DMS53 (cell line): ENCODE data around the gene SUGCT.
A peak's percentile ranks its signal among the peaks of the same experiment; 100 is the strongest.
"Not testable (repeated sequence)": the region's sequence is repeated elsewhere in the genome, so short reads cannot be mapped to it uniquely, and the experiment has no call there.

Experiments used
- DNase-seq: peaks from one replicate; lab custom pipeline; 2025; lab: John Stamatoyannopoulos, UW

Gene SUGCT

DNA sequence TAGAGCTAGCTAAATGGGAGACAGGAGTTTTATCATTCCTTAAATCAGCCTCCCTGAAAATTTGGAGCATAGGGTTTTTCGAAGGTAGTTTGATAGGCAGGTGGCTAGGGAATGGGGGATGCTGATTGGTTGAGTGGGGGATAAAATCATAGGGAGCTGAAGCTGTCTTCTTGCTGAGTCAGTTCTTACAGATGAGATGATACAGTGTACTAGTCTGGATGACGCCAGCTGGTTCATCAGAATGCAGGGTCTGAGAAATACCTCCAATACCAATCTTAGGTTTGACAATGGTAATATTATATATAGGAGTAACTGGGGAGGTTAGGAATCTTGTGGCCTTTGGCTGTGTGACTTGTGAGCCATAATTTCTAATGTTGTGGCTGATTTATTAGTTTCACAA lies 271.2 kb downstream of the SUGCT start:
- no peak for DNase-seq

DNA sequence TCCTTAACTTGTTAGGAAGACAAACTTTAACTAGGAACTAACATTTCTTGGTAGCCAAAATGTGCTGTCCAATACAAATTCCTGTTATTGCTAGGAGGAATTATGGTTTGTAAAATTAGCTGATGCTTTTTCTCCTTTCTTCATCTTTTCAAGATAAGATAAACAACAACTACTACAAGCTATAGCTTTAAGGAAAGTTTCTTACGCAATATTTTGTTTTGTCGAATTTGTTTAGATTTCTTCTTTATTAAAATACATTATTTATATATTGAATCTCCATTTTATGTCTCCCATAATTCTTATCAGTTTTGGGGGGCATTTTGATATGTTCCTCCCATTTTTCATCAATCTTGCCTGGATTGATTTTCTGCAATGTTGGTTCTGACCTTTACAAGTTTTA lies 277.5 kb downstream of the SUGCT start:
- DNase-seq: no peak

DNA sequence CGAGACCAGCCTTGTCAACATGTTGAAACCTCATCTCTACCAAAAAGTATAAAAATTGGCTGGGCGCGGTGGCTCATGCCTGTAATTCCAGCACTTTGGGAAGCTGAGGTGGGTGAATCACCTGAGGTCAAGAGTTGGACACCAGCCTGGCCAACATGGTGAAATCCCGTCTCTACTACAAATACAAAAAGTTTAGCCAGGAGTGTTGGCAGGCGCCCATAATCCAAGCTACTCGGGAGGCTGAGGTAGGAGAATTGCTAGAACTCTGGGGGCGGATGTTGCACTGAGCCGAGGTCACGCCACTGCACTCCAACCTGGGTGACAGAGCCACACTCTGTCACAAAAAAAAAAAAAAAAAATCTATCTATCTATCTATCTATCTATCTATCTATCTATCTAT lies 279.9 kb downstream of the SUGCT start:
- not testable (repeated sequence) for DNase-seq

DNA sequence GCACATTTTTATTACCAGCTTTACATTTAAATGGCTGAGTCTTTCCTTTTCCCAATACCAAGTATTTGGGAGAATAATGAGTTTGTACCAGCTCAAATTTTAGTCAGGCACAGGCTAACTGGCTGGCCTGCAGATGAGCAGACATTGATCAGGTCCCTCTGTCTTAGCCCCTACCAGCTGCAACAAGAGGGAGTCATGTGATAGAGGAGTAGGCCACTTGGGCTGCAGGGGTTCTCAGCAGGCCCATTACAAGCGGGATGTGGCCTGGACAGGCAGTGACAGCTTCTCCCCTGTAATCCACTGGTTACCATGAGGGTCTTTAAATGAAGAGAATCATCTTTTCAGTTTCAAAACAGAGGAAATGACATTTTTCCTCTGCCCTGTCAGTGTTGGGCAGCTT lies 283.6 kb downstream of the SUGCT start:
- no peak for DNase-seq

DNA sequence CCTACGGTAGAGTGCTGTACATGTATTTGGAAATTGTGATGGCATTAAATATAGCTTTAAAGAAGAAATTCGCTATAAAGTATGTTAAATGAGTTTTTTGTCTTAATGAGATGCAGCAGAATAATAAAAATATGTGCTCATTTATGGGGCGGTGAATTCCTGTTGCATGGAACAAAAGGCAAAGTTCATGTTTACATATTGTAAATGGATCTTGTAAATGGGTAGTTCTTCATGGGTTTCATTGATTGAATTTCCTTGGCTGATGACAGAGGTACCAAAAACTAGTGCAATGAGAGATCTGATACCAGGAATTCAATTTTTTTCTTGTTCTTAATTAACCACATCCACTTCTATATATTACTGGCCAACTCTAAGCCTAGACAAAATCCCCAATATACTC lies 284.2 kb downstream of the SUGCT start:
- DNase-seq: no peak

DNA sequence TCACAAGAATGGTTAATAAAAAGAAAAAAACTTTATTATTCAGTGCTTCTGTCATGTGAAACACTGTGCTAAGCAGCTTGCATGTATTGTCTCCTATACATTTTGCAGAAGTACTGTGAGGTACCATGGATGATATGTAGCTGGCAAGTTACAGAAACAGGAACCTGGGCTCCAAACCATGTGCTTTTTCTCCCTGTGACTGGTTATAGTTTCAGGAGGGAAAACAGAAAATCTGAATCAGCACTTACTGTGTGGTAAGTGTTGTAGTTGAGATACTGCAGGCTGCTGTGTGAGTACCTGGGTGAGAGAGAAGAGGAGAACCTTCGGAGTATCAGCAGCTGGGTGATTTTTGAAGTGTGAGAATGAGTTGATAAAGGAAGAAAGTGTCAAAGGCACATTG lies 285.0 kb downstream of the SUGCT start:
- DNase-seq: no peak

DNA sequence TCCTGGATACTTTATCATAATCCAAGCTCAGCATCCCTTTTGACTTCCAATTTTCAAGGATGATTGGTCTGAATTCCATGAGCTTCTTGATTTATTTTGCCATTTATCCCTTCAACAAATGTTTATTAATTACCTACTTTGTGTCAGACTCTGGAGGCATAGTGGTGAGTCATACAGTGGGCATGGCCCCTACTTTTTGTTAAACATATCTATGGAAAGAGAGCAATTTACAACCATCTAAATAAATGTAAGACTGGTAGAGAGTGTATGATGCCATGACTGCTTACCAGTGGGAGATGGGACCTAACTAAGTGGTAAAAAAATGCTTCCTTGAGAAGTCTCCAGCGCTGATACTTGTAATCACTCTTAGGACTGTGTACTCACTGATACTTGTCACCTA lies 286.6 kb downstream of the SUGCT start:
- no peak for DNase-seq

DNA sequence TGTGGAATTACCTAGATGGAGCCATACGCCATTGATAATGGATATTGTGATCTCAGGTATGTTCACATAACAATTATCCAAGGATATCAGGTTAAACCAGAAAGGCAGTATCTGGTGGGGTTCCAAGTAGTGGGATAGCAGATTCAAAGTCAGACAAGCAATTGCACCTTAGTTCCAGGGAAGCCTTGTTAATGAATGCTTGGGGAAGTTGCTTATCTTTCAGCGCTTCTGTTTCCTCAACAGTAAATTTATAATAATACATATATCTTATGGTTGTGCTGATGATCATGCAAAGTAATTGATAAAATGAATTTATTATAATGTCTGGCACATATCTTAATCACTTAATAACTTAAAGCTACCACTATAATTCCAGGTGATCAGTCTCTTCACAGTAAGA lies 290.9 kb downstream of the SUGCT start:
- no peak for DNase-seq

DNA sequence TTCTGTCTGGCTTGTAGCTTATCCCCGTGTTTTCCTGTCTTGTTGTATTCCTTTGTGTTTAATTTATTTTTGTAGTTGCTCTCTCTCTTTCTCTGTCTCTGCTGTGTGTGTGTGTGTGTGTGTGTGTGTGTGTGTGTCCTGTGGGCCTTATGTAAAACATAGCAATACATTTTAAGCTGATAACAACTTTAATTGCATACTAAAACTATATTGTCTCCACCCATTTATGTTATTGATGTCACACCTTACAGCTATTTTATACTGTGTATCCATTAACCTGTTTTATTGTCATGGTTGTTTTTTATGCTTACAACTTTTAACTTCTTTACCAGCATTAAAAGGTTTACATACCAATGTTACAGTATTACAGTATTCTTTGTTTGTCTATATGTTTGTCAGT lies 293.6 kb downstream of the SUGCT start:
- no peak for DNase-seq

DNA sequence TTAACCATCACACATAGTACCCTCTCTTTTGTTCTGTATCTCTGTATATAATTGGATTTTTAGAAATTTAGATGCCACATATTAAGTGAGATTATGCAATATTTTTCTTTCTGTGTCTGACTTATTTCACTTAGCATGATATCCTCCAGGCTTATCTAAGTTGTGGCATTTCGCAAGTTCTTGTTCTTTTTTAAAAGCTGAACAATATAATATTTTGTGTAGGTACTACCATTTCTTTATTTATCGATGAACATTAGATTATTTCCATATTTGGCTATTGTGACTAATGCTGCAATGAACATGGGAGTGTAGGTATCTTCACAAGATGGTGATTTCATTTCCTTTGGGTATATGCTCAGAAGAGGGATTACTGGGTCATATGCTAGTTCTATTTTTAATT lies 295.0 kb downstream of the SUGCT start:
- DNase-seq: no peak

DNA sequence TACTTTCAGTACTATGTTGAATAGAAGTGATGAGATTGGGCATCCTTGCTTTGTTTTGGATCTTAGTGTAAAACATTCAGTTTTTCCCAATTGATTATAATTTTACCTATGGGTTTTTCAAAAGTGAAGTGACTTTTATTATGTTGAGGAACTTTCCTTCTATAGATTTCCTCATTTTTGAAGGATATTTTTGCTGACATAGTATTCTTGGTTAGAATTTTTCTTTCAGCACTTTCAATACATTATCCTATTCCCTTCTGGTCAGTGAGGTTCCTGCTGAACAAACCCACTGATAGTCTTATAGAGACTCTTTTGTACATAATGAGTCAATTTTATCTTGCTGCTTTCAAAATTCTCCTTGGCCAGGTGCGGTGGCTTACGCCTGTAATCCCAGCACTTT lies 297.2 kb downstream of the SUGCT start:
- no peak for DNase-seq

DNA sequence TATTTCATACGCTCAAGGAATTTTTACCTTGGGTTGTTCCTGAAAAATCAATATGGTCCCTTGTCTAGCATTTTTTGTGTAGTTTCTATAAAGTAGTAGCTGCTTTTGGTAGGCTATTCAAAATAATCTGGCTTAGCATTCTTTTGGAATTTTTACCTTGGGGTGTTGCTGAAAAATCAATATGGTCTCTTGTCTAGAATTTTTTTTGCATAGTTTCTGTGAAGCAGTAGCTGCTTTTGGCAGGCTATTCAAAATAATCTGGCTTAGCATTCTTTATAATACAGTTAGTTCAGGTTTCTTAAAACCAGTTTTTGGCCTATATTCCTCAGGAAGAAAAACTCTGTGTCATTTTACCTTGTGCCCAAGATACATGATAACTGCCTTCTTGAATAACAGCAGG lies 301.9 kb downstream of the SUGCT start:
- DNase-seq: no peak

DNA sequence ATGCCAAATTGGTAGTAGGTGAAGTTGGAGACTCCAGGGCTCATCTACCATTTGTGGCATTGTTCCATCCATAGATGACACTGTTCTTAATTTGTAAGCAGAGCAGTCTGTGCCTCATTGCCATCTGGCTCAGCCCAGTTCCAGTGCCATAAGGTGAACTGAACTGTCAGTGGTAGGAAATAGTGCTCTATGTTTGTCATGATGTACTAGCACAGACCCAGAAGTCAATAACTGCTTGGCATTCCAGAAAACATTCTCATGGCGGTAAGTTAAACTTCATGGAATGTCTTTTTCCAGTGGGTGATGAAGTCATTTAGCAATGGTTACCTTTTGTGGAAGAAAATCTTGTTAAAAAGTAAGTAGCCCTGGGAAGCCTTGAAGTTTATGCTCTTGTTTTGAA lies 302.7 kb downstream of the SUGCT start:
- DNase-seq: no peak

DNA sequence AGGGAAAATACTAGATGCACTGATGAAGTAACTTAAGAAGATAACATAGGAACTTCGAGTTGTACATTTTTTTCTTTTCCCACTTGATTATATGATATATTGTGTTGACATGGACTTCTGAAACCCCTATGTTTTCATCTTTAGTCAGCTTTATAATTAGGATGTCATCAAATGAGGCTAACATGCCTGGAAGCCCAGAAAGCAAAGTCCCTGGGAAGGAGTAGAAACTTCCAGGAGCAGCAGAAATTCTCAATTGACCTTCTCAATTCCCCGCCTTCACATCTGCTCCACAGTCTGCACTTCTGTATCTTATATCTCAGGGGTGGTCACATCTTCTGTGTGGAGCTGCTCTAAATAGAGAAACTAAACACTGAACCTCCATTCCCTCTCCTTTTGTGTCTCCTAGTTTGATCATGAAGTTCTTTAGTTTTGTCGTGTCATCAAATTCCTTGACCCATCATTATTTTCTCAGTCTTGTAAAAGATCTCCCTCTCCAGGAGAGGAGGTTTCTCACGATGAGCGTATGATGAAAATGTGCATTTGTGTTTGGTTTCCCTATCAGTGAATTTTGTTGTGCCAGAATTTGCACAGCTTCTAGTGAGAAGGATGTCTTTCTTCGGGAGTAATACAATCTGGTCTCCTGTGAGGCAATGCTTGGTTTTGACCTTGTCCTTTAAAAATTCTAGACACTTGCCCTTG lies 303.3 kb downstream of the SUGCT start:
- DNase-seq: no peak

DNA sequence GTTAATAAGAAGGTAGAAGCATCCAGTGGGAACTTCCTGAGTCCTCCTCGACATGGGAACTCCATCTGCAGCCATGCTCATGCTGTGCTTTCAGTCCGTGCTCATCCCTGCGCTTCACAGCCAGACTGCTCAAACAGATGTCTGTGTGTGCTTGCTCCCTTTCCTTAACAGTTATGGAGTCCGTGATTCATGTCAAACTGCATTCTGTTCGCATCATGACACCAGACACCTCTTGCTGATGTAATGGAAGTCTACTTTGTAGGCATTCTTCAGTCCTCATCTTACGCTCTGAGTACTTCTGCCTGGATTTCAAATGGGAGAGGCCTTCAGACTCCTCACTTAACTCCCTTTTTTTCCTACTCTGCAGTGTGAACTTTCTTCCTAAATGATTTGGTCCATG lies 304.9 kb downstream of the SUGCT start:
- DNase-seq: no peak

DNA sequence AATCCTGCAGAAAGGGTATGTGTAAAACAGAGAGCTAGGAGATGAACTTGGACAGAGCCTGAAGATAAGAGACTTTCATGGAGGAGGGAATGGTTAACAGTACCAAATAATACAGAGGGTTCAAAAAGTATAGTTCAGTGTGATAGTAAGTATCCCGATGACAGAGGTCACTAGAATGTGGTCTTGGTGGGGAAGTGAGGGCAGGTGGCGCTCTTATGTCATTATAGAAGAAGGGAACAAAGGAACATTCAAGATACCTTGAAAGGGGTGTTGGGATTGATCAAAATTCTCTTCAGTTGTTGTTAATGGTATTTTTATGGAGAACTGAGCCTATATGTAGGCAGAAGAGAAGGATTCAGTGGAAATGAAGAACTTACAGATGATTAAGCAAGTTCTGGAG lies 312.5 kb downstream of the SUGCT start:
- DNase-seq: peak; percentile 22

DNA sequence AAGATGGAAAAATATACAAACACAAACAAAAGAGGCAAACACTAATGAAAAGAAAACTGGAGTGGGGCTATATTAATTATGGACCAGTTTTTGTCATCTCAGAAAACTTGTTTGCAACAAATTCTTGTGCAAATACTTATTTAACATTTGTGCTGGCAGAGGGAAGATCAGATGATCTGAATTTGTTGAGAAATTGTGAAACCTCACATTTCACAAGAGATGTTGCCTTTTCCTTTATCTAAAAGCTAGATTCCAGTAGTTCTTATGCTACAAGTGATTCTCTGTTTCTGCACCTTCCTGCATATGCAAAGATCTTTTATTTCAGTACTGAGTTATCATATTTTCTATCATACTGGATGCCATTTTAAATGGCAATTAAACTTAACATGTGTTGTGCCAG lies 320.7 kb downstream of the SUGCT start:
- DNase-seq: no peak

DNA sequence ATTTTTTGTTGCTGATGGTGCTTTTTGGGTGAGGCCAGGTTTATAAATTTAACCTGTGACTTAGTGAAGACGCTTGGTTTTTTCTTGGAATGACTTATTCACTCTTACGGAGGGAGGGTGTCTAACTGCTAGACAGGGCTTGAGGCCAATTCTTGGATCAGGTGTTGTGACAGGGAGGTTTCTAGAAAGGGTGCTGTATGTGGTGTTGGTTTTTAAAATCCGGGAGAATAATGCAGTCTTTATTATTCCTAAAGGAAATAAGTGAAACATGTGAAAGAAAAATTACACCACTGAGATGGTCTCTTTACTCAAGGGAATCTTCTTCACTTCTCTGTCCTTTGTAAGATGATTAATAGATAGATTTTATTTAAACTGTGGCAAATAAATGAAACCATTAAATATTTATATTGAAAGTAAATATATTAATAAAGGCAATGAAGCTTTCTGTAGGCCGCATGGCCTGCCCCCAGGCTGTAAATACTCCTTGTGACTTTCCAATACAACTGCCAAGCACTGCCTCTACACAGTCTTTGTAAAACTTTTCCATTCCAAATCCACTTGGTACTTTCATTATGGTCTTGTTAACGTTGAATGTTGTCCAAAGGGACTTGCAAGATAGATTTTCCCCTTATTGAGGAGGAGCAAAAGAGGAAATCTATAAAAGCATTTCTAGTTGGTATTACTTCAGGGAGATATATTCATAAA lies 323.1 kb downstream of the SUGCT start:
- no peak for DNase-seq

DNA sequence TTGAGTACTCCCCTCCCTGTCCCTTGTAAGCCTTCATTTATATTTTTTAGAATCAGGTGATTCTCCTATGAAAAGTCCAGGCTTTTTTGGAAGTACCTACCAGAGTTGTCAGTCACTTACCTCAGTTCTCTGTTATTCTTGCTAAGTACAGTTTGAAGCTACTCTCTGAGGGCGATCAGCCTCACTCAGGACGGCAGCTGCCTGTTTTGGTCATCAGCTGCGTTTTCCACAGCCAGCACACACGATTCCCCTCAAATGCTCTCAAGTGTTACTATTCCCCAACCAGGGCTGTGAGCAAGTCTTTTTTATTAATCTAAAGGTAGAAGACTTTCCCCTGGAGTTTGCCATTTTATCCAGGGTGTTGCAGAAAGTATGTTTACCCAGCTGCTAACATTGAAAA lies 328.6 kb downstream of the SUGCT start:
- DNase-seq: no peak

DNA sequence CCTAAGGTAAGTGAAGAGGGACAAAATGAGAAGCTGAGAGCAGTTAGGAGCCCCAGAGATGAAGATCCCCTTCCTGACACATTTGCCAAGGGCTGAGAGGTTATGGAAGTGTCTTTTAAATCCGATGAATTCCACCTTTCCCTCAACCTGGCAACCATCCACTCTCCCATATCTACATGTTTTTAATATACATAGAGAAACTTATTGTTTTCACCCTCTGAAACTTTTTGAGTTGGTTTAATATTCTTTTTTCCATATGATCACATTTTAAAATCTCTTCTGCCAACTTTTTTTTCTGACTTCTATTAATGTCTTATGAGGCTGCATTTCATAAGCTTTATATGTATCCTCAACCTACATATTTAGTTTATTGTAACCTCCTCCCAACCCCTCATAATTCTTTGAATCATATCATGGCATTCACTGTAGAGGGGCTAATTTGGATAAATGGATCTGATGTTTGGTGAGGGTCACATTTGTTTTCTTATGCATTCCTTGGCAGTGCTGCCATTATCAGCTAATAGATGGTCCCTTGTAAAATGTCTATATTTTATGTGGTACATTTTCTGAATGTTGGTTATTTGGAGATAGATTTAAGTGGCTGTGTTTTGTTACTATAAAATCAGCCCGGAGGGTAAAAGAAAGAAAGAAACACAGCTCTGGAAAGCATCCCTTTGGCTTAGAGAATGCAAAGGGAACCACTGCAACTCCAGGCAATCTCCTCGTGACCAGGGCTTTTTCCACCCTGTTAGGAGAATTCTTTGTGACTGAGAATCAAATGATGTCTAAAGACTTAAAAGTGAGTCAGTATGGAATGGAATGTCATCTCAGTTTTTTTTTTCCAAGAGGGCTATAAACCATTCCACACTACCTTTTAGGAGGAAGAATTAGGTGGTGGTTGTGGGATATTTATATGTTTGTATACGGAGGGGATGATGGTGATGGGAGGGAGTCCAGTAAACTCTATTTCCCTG lies 334.4 kb downstream of the SUGCT start:
- no peak for DNase-seq

DNA sequence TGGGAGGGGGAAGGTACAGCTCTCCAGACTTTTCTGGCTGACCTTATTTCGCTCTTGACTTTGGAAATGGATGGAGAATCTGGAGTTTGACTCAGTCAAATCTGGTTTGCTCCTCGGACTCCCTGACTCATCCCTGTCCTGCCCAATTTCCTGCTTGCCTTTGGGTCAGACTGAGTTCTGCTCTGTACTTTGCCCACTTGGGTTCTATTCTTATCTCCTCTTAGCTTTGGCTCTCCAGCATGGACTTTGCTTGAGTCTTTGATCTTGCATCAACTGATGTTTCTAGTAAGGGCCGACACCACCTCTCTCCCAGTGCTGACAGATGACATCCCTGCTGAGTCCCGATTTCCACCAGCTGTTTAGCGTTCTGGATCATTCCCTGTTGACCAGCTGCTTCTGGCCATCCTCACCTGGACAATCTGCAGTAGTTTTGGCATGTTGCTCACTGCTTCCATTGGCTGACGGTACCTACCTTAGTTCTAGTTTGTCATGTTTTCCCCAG lies 335.3 kb downstream of the SUGCT start:
- no peak for DNase-seq

DNA sequence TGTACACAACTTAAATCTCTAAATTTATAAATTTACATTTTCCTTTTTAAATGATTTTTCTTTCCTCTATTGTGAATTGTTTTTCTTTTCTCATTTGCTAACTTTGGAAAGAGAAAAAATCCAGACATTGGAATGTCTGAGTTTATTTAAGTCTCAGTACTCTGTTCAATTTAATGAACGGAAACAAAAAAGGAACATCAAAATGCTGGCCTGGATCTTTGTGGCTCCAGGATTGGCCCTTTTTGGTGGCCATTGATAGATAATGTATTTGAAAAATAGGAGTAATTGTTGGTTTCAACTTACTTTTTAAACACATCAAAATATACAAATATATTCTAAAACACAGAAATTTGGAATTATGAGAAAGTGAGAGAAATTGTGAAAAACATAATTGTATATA lies 336.0 kb downstream of the SUGCT start:
- no peak for DNase-seq

DNA sequence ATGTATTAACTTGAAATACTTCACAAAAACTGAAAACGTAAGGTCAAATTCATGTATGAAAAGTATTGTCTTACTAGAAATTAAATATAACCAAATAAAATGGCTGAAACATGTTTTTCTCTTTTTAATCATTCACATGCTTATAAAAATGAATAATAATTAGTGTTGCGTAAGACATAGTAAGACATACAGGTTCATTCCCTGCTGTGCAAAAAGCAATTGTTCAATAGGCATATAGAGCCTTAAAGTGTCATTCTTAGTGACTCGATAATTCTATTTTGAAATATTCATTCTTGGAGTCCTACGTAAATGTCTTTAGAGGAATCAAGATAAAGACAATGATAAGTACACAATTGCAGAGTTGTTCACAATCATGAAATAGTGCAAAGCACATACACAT lies 337.1 kb downstream of the SUGCT start:
- no peak for DNase-seq
